NOMO-1 treated with dmso at 0.1 percent for 144 hours (cell line): Measurements from ENCODE around the gene LAX1.

Experiments used
- DNase-seq: peaks from one replicate; lab custom pipeline; 2025; ENCODE audit not compliant: unreplicated experiment; lab: John Stamatoyannopoulos, UW

Gene LAX1

GRCh38 chr1:203807196-203807595 lies 42.2 kb downstream of the LAX1 start:
- DNase-seq, result no peak

GRCh38 chr1:203813581-203814341 lies 48.8 kb downstream of the LAX1 start:
- DNase-seq, result no peak

- DNase-seq, result no peak
Measured at GRCh38 chr1:203818399-203818798, 53.4 kb downstream of the LAX1 start.

GRCh38 chr1:203823306-203823705 lies 58.3 kb downstream of the LAX1 start:
- no peak for DNase-seq
